Endodermal cell (in vitro differentiated cells): Measurements from ENCODE around the gene ITPKA. TPM values are rescaled to one million over a fixed set of nuclear protein-coding genes. Genes with fewer than 3 reads are reported as not detected.

Experiments
- DNase-seq: peaks from one replicate; pipeline ENCODE4 v3.0.0-alpha.2; 2017
- H3K27ac ChIP-seq: 2 replicates; pipeline ENCODE4 v1.5.1; 2013; ENCODE audit warnings: mild to moderate bottlenecking, low read depth, low read length, moderate library complexity
- H3K27me3 ChIP-seq: 2 replicates; pipeline ENCODE4 v1.6.1; 2013; ENCODE audit warnings: mild to moderate bottlenecking, low read length, moderate library complexity; ENCODE audit not compliant: insufficient read depth, control insufficient read depth, poor library complexity, severe bottlenecking
- H3K36me3 ChIP-seq: 2 replicates; pipeline ENCODE4 v1.7.0; 2013; ENCODE audit warnings: mild to moderate bottlenecking, low read length, moderate library complexity; ENCODE audit not compliant: control insufficient read depth, insufficient read depth
- H3K4me1 ChIP-seq: one replicate; pipeline ENCODE4 v1.7.0; 2013; ENCODE audit warnings: low read length; ENCODE audit not compliant: control insufficient read depth, insufficient read depth
- H3K4me3 ChIP-seq: 2 replicates; pipeline ENCODE4 v1.5.1; 2013; ENCODE audit warnings: mild to moderate bottlenecking, low read length, moderate library complexity
- H3K9ac ChIP-seq: 2 replicates; pipeline ENCODE4 v1.6.1; 2013; ENCODE audit warnings: mild to moderate bottlenecking, low read length, moderate library complexity; ENCODE audit not compliant: poor library complexity, severe bottlenecking; ENCODE audit errors: extremely low read depth
- H3K9me3 ChIP-seq: 2 replicates; pipeline ENCODE4 v1.6.1; 2013; ENCODE audit warnings: mild to moderate bottlenecking, low read length, moderate library complexity; ENCODE audit not compliant: control insufficient read depth
- H3K27ac Mint-ChIP-seq: 2 replicates; pipeline ENCODE4 v1.8.0; 2020; ENCODE audit warnings: mixed read lengths
- H3K27me3 Mint-ChIP-seq: 2 replicates; pipeline ENCODE4 v1.8.0; 2021; ENCODE audit warnings: mild to moderate bottlenecking, mixed read lengths; ENCODE audit not compliant: insufficient read depth
- H3K36me3 Mint-ChIP-seq: 2 replicates; pipeline ENCODE4 v1.8.0; 2020; ENCODE audit warnings: low read depth, mixed read lengths
- H3K4me1 Mint-ChIP-seq: 2 replicates; pipeline ENCODE4 v1.8.0; 2020; ENCODE audit warnings: mixed read lengths
- H3K4me3 Mint-ChIP-seq: 2 replicates; pipeline ENCODE4 v1.8.0; 2020; ENCODE audit warnings: mild to moderate bottlenecking, moderate library complexity, mixed read lengths
- H3K9me3 Mint-ChIP-seq: 2 replicates; pipeline ENCODE4 v1.8.0; 2020; ENCODE audit warnings: mild to moderate bottlenecking, mixed read lengths
- CTCF ChIP-seq: fragments of 200-600 bp; sonication (generic); conservative IDR thresholded peaks from 2 replicates; pipeline ENCODE4 v1.5.0; 2021; ENCODE audit warnings: antibody characterized with exemption, mild to moderate bottlenecking
- WGBS, 2 experiments: methylation state at CpG; one replicate each; pipeline versions ENCODE4 v1.1.5 to v1.1.7; 2013; ENCODE audit warnings: missing lambda C conversion rate in 2 of 2, mixed read lengths in 1 of 2; ENCODE audit not compliant: insufficient coverage in 1 of 2, insufficient read length in 1 of 2; 5-methylcytosine and 5-hydroxymethylcytosine counted together
- total RNA-seq, 2 donors: library from RNA; stranded (reverse); fragmentation: NEBNext Ultra II Directional in 1 of 2; extraction: Animal tissue kit (Norgen Biotek cat#: 25700) in 1 of 2; gene quantifications; 2 replicates in 1 of 2; 3 replicates in 1 of 2; pipeline ENCODE4 v1.2.1, GENCODE V29; 2021

ITPKA gene
- total RNA-seq, 2 donors from 2014 or later, result 0.75 to 1.2 TPM

GRCh38 chr15:41502795-41503668, 9.4 kb downstream of the ITPKA start:
- no peaks in the 10 kb centered on the region for H3K36me3 Mint-ChIP-seq
- Histone ChIP-seq H3K9me3 (no peaks in the 10 kb centered on the region), H3K4me1 (peaks cover 4% of the 10 kb centered on the region), H3K27ac (no peak overlapping the region), H3K27me3 (peaks cover 96% of the 10 kb centered on the region), H3K36me3 (no peaks in the 10 kb centered on the region), H3K9ac (no peak overlapping the region), H3K4me3 (peak overlapping the region; percentile 40)
- peak overlapping the region; percentile 42 for H3K4me3 Mint-ChIP-seq
- peaks cover 100% of the 10 kb centered on the region for H3K27me3 Mint-ChIP-seq
- H3K9me3 Mint-ChIP-seq, result no peaks in the 10 kb centered on the region
- DNase-seq, result peak; percentile 83
- peaks cover 5% of the 10 kb centered on the region for H3K4me1 Mint-ChIP-seq
- WGBS, 2 experiments, result 9 to 18% methylated on average over 31 to 54 of the region's 54 CpGs
- H3K27ac Mint-ChIP-seq, result no peak overlapping the region
- no peak for TF ChIP-seq CTCF

- no peak overlapping the region for H3K4me3 Mint-ChIP-seq
- H3K27me3 ChIP-seq, result peaks cover 96% of the 10 kb centered on the region
- H3K9me3 Mint-ChIP-seq, result no peaks in the 10 kb centered on the region
- H3K4me1 ChIP-seq, result peaks cover 4% of the 10 kb centered on the region
- H3K27ac ChIP-seq, result no peak overlapping the region
- H3K36me3 ChIP-seq, result no peaks in the 10 kb centered on the region
- no peaks in the 10 kb centered on the region for H3K36me3 Mint-ChIP-seq
- no peak overlapping the region for H3K9ac ChIP-seq
- no peak overlapping the region for H3K27ac Mint-ChIP-seq
- H3K9me3 ChIP-seq, result no peaks in the 10 kb centered on the region
- peaks cover 99% of the 10 kb centered on the region for H3K27me3 Mint-ChIP-seq
- H3K4me1 Mint-ChIP-seq, result peaks cover 5% of the 10 kb centered on the region
- H3K4me3 ChIP-seq, result no peak overlapping the region
- no peak for TF ChIP-seq CTCF
- no peak for DNase-seq
- WGBS, 2 experiments, result 84 to 88% methylated on average over 4 to 5 of the region's 5 CpGs
Measured at GRCh38 chr15:41503669-41504010, 10.0 kb downstream of the ITPKA start.

GRCh38 chr15:41504751-41505492, 11.2 kb downstream of the ITPKA start:
- Mint-ChIP-seq H3K27me3 (peaks cover 98% of the 10 kb centered on the region), H3K27ac (no peak overlapping the region)
- peaks cover 96% of the 10 kb centered on the region for H3K27me3 ChIP-seq

More at GRCh38 chr15:41504751-41505492, 11.2 kb downstream of the ITPKA start:
- Histone ChIP-seq H3K4me1 (peaks cover 4% of the 10 kb centered on the region), H3K9me3 (no peaks in the 10 kb centered on the region), H3K27ac (no peak overlapping the region), H3K9ac (no peak overlapping the region), H3K36me3 (no peaks in the 10 kb centered on the region), H3K4me3 (no peak overlapping the region)
- no peaks in the 10 kb centered on the region for H3K36me3 Mint-ChIP-seq
- H3K9me3 Mint-ChIP-seq, result no peaks in the 10 kb centered on the region
- peaks cover 5% of the 10 kb centered on the region for H3K4me1 Mint-ChIP-seq
- H3K4me3 Mint-ChIP-seq, result no peak overlapping the region
- WGBS, 2 experiments, result 84 to 92% methylated on average over 8 to 13 of the region's 13 CpGs
- TF ChIP-seq CTCF, result no peak
- DNase-seq, result no peak
